H1 (cell line): Measurements from ENCODE around the gene OVOL3. TPM values are rescaled to one million over a fixed set of nuclear protein-coding genes. Genes with fewer than 3 reads are reported as not detected.

ENCODE experiments used
- CHD1 ChIP-seq: IDR thresholded peaks from 2 replicates; pipeline ENCODE4 v1.6.1; 2012; ENCODE audit warnings: low read depth, low read length, improper control_type of control experiment
- EP300 ChIP-seq, 2 experiments: IDR thresholded peaks; 1 replicate in 1 of 2; 2 replicates in 1 of 2; pipeline ENCODE4 v1.6.1; 2011 to 2012; ENCODE audit warnings: low read depth in 2 of 2, low read length in 2 of 2, mild to moderate bottlenecking in 2 of 2, borderline replicate concordance in 1 of 2, inconsistent platforms in 1 of 2, moderate library complexity in 1 of 2
- EZH2 ChIP-seq: fragments of 200-600 bp; sonication (generic); IDR thresholded peaks from 2 replicates; pipeline ENCODE4 v1.7.1; 2012; ENCODE audit warnings: low read depth, mild to moderate bottlenecking, moderate library complexity, low read length, inconsistent platforms; ENCODE audit not compliant: severe bottlenecking
- POLR2AphosphoS5 ChIP-seq: IDR thresholded peaks from 2 replicates; pipeline ENCODE4 v1.6.1; 2011; ENCODE audit warnings: low read depth, low read length
- SIX5 ChIP-seq: IDR thresholded peaks from 2 replicates; pipeline ENCODE4 v1.6.1; 2011; ENCODE audit warnings: mild to moderate bottlenecking, low read depth, low read length
- ZNF274 ChIP-seq: IDR thresholded peaks from 2 replicates; pipeline ENCODE4 v1.7.0; 2012; ENCODE audit warnings: low read length, borderline replicate concordance; ENCODE audit errors: extremely low read depth
- polyA plus RNA-seq, 7 experiments: library from polyadenylated mRNA; depleted of rRNA in 3 of 7; stranded (reverse) in 5 of 7; unstranded in 2 of 7; fragments of >200 nt in 5 of 7; fragments of 200-250 nt in 2 of 7; gene quantifications; 1 replicate in 5 of 7; 2 replicates in 1 of 7; 4 replicates in 1 of 7; pipeline versions ENCODE4 v1.2.1 to v1.2.3, GENCODE V29; 2011 to 2013; ENCODE audit warnings: missing spikeins in 2 of 7, mixed read lengths in 2 of 7
- total RNA-seq: library from RNA; stranded (reverse); fragmentation: NEBNext Ultra II Directional; extraction: Animal tissue kit (Norgen Biotek cat#: 25700); gene quantifications from 2 replicates; pipeline ENCODE4 v1.2.1, GENCODE V29; 2021
- TF ChIP-seq, protein P1 (sequence below): IDR thresholded peaks from 2 replicates; pipeline ENCODE4 v1.6.1; 2012; ENCODE audit warnings: inconsistent platforms
- TF ChIP-seq, protein P2 (sequence below): fragments of 300-600 bp; sonication (generic); IDR thresholded peaks from 2 replicates; pipeline ENCODE4 v1.7.1; 2012; ENCODE audit warnings: low read length, moderate library complexity, mild to moderate bottlenecking, inconsistent platforms; ENCODE audit not compliant: insufficient replicate concordance
- TF ChIP-seq, protein P3 (sequence below): IDR thresholded peaks from 2 replicates; pipeline ENCODE4 v1.6.1; 2011; ENCODE audit warnings: low read depth, mild to moderate bottlenecking, low read length; ENCODE audit not compliant: insufficient read depth

OVOL3 gene
- total and polyA plus RNA-seq, 2 of the 8 experiments (the other 6 are each of a cell fraction or from before 2014, with no cell fraction given) = 0.45 TPM; not detected in 1

DNA sequence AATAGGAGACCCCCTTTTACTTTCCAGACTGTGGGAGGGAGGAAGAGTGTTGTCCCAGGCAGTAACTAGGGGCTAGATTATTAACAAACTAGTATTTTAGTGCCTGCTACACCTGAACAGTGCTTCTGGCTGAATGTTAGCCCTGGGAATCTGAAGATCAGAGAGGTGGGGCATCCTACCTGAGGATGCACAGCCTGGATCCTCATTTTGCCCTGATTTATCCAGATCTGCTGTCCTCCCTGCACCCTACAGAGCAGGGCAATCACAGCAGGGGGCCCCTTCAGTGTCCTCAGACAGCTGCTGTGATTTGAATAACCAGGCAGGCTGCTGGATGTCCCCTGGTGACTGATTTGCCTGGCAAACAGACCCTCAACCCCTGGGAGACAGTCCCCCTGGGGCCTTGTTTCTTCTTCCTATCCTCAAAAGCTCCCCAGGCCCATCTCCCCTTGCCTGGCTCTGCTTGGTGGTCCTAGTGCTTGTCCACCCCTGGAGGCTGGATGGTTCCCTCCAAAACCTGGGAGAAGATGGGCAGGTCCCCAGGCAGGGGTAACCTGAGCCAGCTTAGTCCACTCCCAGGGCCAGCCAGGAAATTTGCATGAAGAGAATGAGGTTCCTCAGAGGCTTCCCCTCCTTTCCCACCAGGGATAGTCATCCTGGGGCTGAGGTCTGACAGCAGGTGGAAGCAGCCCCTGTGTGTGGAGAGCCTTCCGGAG lies at the start of gene OVOL3 (continued):
- peak in 1 of 2 experiments; percentile 57; a peak in 1 of 3 replicates for TF ChIP-seq EP300 (IDR thresholded peaks at IDR 0.05; ENCODE audit: borderline replicate concordance in 1 of 2, low read depth in 2 of 2, low read length in 2 of 2)
- TF ChIP-seq EZH2 = no peak
- TF ChIP-seq, protein P1, sequence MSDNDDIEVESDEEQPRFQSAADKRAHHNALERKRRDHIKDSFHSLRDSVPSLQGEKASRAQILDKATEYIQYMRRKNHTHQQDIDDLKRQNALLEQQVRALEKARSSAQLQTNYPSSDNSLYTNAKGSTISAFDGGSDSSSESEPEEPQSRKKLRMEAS = no peak; the same call in 1 of the 2 replicates
- TF ChIP-seq, protein P2, sequence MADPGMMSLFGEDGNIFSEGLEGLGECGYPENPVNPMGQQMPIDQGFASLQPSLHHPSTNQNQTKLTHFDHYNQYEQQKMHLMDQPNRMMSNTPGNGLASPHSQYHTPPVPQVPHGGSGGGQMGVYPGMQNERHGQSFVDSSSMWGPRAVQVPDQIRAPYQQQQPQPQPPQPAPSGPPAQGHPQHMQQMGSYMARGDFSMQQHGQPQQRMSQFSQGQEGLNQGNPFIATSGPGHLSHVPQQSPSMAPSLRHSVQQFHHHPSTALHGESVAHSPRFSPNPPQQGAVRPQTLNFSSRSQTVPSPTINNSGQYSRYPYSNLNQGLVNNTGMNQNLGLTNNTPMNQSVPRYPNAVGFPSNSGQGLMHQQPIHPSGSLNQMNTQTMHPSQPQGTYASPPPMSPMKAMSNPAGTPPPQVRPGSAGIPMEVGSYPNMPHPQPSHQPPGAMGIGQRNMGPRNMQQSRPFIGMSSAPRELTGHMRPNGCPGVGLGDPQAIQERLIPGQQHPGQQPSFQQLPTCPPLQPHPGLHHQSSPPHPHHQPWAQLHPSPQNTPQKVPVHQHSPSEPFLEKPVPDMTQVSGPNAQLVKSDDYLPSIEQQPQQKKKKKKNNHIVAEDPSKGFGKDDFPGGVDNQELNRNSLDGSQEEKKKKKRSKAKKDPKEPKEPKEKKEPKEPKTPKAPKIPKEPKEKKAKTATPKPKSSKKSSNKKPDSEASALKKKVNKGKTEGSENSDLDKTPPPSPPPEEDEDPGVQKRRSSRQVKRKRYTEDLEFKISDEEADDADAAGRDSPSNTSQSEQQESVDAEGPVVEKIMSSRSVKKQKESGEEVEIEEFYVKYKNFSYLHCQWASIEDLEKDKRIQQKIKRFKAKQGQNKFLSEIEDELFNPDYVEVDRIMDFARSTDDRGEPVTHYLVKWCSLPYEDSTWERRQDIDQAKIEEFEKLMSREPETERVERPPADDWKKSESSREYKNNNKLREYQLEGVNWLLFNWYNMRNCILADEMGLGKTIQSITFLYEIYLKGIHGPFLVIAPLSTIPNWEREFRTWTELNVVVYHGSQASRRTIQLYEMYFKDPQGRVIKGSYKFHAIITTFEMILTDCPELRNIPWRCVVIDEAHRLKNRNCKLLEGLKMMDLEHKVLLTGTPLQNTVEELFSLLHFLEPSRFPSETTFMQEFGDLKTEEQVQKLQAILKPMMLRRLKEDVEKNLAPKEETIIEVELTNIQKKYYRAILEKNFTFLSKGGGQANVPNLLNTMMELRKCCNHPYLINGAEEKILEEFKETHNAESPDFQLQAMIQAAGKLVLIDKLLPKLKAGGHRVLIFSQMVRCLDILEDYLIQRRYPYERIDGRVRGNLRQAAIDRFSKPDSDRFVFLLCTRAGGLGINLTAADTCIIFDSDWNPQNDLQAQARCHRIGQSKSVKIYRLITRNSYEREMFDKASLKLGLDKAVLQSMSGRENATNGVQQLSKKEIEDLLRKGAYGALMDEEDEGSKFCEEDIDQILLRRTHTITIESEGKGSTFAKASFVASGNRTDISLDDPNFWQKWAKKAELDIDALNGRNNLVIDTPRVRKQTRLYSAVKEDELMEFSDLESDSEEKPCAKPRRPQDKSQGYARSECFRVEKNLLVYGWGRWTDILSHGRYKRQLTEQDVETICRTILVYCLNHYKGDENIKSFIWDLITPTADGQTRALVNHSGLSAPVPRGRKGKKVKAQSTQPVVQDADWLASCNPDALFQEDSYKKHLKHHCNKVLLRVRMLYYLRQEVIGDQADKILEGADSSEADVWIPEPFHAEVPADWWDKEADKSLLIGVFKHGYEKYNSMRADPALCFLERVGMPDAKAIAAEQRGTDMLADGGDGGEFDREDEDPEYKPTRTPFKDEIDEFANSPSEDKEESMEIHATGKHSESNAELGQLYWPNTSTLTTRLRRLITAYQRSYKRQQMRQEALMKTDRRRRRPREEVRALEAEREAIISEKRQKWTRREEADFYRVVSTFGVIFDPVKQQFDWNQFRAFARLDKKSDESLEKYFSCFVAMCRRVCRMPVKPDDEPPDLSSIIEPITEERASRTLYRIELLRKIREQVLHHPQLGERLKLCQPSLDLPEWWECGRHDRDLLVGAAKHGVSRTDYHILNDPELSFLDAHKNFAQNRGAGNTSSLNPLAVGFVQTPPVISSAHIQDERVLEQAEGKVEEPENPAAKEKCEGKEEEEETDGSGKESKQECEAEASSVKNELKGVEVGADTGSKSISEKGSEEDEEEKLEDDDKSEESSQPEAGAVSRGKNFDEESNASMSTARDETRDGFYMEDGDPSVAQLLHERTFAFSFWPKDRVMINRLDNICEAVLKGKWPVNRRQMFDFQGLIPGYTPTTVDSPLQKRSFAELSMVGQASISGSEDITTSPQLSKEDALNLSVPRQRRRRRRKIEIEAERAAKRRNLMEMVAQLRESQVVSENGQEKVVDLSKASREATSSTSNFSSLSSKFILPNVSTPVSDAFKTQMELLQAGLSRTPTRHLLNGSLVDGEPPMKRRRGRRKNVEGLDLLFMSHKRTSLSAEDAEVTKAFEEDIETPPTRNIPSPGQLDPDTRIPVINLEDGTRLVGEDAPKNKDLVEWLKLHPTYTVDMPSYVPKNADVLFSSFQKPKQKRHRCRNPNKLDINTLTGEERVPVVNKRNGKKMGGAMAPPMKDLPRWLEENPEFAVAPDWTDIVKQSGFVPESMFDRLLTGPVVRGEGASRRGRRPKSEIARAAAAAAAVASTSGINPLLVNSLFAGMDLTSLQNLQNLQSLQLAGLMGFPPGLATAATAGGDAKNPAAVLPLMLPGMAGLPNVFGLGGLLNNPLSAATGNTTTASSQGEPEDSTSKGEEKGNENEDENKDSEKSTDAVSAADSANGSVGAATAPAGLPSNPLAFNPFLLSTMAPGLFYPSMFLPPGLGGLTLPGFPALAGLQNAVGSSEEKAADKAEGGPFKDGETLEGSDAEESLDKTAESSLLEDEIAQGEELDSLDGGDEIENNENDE = no peak
- TF ChIP-seq, protein P3, sequence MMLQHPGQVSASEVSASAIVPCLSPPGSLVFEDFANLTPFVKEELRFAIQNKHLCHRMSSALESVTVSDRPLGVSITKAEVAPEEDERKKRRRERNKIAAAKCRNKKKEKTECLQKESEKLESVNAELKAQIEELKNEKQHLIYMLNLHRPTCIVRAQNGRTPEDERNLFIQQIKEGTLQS = no peak
- TF ChIP-seq CHD1 = peak; percentile 36; the same call in 1 of the 2 replicates
- TF ChIP-seq SIX5 = no peak
- TF ChIP-seq ZNF274 = no peak
- TF ChIP-seq POLR2AphosphoS5 = no peak
